ENCODE data around the gene TBC1D22A.

DNA sequence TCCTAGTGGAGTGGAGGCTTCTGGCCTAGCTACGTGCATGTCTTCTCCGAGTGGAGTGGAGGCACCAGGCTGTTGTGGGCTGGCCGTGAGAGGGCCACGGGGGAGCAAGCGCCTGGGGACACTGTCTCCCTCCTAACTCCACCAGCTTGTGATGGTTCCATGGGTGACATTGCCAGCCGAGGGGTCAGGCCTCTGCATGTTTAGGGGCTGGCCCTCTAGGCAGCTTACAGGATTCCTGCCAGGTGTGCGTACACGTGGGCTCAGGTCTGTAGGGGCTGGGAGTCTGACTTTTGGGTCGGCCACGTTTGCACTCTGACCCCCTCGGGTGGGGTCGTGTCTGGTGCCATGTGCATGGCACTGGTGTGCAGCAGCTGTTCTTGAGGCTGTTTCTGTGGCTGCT, 31.6 kb downstream of the TBC1D22A start:
- TF ChIP-seq, protein P1, sequence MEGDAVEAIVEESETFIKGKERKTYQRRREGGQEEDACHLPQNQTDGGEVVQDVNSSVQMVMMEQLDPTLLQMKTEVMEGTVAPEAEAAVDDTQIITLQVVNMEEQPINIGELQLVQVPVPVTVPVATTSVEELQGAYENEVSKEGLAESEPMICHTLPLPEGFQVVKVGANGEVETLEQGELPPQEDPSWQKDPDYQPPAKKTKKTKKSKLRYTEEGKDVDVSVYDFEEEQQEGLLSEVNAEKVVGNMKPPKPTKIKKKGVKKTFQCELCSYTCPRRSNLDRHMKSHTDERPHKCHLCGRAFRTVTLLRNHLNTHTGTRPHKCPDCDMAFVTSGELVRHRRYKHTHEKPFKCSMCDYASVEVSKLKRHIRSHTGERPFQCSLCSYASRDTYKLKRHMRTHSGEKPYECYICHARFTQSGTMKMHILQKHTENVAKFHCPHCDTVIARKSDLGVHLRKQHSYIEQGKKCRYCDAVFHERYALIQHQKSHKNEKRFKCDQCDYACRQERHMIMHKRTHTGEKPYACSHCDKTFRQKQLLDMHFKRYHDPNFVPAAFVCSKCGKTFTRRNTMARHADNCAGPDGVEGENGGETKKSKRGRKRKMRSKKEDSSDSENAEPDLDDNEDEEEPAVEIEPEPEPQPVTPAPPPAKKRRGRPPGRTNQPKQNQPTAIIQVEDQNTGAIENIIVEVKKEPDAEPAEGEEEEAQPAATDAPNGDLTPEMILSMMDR (IDR thresholded peaks at IDR 0.05): no peak
- TF ChIP-seq POLR2A (IDR thresholded peaks at IDR 0.05): no peak

All from heart left ventricle (tissue), 13 donors.